OCI-LY7 (cell line): ENCODE results near the gene RIT2.

Source experiments
- CTCF ChIP-seq: fragments of 200-600 bp; sonication (generic); conservative IDR thresholded peaks from 2 replicates; pipeline ENCODE4 v1.5.1; 2014; ENCODE audit warnings: mild to moderate bottlenecking, antibody characterized with exemption, low read length, moderate library complexity, mixed read lengths
- EZH2phosphoT487 ChIP-seq: fragments of 200-600 bp; sonication (generic); IDR thresholded peaks from 2 replicates; pipeline ENCODE4 v1.6.1; 2018; ENCODE audit warnings: low read depth, borderline replicate concordance, mild to moderate bottlenecking, mixed run types, antibody characterized with exemption, low read length, moderate library complexity, mixed read lengths

- TF ChIP-seq CTCF (no peak), EZH2phosphoT487 (no peak)
Observed at GRCh38 chr18:43093646-43094045, 21.8 kb downstream of the RIT2 start.
